GM19467 (cell line): Measurements from ENCODE around the gene AHNAK.

Experiments
- ATAC-seq: cut with Tn5 transposase; IDR thresholded peaks from one replicate; pipeline ENCODE4 v1.9.1; 2021; ENCODE audit warnings: mild to moderate bottlenecking, moderate library complexity; ENCODE audit not compliant: unreplicated experiment

AHNAK gene

DNA sequence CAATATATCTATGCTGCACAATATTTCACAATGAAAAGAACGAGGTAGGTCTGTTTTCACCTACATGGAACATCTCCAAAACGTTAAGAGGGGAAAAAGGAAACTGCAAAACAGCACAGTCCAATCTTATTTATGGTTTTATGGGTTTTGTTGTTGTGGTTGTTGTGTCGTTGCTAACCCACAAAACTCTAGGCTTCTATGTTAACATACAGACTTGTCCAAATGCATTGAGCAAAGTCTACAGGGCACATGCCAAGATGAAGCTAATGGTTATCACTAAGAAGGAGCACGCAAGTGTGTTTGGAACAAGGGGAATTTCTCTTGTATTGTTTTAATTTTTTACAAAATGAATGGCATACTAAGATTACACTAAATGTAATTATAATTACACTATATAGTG is 48.6 kb downstream of the AHNAK start:
- ATAC-seq: no peak

- ATAC-seq: no peak
These were observed 49.3 kb downstream of the AHNAK start for GRCh38 chr11:62497132-62497801.

GRCh38 chr11:62496676-62497075 is 49.9 kb downstream of the AHNAK start:
- no peak for ATAC-seq

- ATAC-seq: no peak
These were observed 52.4 kb downstream of the AHNAK start for GRCh38 chr11:62494246-62494645.

- no peak for ATAC-seq
These were observed 52.8 kb downstream of the AHNAK start for GRCh38 chr11:62493801-62494200.

GRCh38 chr11:62492586-62492985 is 54.0 kb downstream of the AHNAK start:
- ATAC-seq: no peak

DNA sequence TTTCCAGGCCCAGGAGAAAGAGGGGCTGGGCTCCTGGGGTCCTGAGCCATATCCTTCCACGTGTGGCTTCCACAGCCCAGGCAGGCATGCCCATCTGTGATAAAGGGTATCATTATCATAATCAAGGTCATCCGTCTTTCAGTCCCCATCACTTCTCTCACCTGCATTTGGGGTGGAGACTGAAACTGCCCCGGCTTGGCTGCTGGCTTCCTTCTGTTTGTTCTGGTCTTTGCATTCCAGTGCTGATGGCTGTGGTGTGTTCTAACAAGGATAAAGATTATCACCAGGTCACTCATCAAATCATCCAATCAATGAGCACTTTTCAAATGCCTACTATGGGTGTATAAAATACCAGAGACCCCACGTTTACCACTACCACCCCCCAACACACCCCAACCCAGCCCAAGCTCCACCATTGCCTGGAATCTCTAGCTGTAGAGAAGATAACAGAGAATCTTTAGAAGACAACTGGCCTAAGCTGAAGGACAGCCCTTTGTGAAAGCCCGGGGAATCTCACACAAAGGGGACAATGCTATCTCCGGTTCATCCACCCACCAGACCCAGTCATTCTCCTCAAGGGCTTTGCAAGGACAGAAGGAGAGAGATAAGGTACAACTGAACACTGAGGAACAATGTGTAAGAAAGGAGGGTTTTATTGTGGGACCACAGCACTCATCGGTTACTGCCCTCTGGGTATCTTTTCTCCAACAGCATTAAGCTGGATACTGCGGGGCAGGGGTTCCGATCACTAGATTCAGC is 54.9 kb downstream of the AHNAK start:
- ATAC-seq: no peak

DNA sequence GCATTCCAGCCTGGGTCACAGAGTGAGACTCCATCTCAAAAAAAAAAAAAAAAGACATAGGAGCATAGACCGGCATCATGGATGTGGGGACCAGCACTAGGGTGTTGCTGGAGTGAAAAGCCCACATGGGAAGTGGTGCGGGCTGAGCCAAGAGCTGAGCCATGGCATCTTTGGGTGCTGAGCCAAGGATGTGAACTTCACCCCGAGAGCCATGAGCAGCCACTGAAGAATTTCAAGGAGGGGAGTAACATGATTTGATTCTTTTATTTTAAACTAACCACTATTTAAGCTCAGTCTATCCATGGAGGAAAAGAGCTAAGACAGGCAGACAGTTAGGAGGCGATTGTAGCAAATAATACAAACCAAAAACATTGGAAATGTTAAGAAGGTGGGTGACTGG is 57.4 kb downstream of the AHNAK start:
- ATAC-seq: no peak

DNA sequence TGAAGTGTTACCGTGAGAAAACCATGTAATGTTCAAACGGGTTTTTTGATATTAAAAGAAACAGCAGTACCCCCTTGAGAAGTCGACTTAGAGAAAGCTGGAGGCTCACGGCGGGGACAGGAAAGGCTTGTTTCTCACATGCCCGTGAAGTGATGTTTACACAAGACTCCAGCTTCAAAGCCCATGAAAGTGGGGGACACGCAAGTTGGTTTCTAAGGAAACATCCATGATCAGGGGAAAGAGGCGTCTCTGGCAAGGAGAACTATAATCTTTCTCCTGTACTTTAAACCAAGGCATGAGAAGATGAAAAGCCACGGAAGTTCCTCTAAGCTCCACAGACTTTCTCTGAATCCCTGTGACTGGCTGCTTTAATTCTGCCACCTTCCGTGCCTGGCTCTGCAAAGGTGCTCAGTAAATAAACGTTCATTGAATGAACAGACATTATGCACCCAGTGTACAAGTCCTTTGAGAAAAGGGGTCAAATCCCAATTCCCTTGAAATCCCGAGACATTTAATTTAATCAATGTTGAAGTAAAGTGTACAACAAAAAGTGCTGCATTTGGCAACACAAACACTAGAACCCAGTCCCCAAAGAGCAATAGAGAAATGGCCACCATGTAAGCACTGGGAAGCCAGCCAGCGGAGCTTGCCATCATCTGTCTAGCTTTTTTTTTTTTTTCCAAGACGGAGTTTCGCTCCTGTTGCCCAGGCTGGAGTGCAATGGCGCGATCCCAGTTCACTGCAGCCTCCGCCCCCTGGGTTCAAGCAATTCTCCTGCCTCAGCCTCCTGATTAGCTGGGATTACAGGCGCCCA is 58.7 kb downstream of the AHNAK start:
- no peak for ATAC-seq

DNA sequence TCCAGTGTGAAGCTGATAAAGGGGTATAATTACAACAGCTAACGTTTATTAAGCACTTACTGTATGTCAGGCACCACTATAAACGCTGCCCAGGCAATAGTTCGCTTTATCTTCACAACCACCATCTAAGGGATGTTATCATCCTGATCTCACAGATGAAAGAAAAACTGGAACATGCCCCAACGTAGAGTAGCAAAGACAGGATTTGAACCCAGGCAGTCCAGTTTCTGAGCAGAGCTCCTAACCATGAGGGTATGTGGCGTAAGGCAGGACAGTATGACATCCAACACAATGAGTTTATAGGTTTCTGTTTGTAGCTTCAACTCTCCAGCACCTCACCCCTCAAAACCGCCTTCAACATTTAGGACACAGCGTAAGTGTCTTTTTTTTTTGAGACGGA is 59.5 kb downstream of the AHNAK start:
- no peak for ATAC-seq

- no peak for ATAC-seq
These were observed 62.3 kb downstream of the AHNAK start for GRCh38 chr11:62484352-62484751.

GRCh38 chr11:62482753-62483152 is 63.9 kb downstream of the AHNAK start:
- no peak for ATAC-seq

GRCh38 chr11:62479631-62480201 is 66.9 kb downstream of the AHNAK start:
- no peak for ATAC-seq

DNA sequence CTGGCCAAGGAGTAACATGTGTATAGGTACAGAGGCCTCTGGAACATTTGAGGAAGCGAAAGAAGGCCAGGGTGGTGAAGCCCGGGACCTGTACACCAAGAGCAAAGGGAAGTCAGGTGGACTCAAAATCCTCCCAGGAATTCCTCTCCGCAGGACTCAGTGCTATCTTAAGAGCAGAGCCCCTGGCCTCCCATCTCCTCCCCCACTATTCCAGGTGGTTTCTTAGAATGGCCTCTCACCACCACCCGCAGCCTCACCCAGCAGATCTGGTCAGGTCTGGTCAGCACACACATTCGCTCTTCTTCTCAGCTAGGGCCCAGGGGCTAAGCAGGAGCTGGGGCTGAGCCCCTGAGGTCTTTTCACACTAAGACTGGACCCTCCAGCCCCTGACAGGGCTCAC is 68.7 kb downstream of the AHNAK start:
- ATAC-seq: no peak

DNA sequence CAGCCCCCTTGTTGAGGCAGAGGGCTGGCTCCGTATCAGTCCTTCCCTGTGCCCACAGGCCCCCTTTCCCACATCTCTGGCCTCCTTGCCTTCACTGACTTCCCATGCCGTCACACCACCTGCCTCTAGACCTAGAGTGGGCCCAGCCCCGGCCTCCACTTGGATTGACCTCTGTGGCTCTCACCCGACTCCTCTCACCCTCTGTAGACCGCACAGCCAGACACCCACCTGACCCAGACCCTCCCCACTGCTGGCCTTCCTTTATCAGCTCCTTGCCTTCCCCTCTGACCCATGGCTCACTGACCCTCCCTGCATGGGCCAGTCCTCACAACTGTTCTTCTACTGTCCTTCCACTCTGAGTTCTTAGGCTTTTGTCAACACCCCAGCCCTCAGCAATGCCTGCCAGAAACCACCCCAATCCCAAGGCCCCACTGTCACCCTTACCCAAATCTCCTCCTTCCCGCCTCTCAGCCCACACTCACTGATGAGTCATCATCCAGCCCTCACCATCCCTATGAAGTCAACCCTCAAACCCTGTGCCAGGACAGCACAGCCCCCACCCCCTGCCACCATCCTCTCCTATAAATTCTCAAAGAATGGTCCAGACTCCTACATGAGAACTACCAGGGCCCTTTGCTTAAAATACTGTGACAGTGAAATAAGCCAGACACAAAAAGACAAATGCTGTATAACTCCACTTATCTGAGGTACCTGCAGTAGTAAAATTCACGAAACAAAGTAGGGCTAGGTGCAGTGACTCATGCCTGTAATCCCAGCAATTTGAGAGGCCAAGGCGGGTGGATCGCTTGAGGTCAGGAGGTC is 74.3 kb downstream of the AHNAK start:
- no peak for ATAC-seq

- no peak for ATAC-seq
These were observed 75.0 kb downstream of the AHNAK start for GRCh38 chr11:62471603-62472002.

GRCh38 chr11:62468577-62468976 is 78.0 kb downstream of the AHNAK start:
- no peak for ATAC-seq

DNA sequence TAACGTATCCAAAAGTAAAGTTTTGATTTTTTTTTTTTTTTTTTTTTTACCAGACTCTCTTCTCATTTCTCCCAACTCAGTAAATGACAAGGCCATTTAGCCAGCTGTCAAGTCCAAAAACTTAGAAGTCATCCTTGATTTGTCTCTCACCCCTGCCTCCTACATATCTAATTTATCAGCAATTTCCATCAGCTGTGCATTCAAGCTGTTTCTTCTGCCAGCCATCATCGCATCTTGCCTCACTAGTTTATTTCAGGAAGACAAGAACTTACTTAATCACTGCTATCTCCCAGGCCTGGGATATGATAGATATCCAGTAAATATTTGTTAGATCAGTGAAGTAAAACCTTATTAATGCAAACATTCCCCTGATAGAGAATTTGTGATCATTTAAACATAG is 80.2 kb downstream of the AHNAK start:
- no peak for ATAC-seq

DNA sequence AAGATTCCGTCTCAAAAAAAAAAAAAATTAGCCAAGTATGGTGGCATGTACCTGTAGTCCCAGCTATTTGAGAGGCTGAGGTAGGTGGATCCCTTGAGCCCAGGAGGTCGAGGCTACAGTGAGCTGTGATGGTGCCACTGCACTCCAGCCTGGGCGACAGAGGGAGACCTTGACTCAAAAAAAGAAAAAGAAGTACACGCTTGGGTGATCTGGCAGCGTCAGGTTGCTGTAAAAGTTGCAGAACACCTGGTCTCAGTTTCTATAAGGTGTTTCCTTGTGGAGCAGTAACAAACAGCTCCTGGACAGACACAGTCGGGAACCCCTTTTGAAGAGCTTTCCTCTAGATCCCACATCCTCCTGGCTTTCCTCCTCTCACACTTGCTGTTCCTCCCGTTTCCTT is 82.0 kb downstream of the AHNAK start:
- ATAC-seq: no peak

- ATAC-seq: no peak
These were observed 83.5 kb downstream of the AHNAK start for GRCh38 chr11:62463121-62463542.

- no peak for ATAC-seq
These were observed 84.1 kb downstream of the AHNAK start for GRCh38 chr11:62462508-62462892.
